Activated CD4-positive, CD25-positive, alpha-beta regulatory T cell (primary cell): ENCODE measurements around the gene COL15A1.

Experiments used
- DNase-seq, 4 experiments: peaks; one replicate each; lab custom pipeline; 2025; lab: John Stamatoyannopoulos, UW

The COL15A1 gene

GRCh38 chr9:99056886-99057664 is 113.4 kb downstream of the COL15A1 start:
- no peak for DNase-seq

- peak; percentile 11 to 49 (median 38) for DNase-seq
Observed at GRCh38 chr9:99057665-99058625, 114.2 kb downstream of the COL15A1 start.

GRCh38 chr9:99058964-99059921 is 115.5 kb downstream of the COL15A1 start:
- no peak for DNase-seq

GRCh38 chr9:99060621-99061020 is 116.9 kb downstream of the COL15A1 start:
- DNase-seq, result no peak

- DNase-seq, result no peak
Observed at GRCh38 chr9:99062549-99062948, 118.8 kb downstream of the COL15A1 start.

- no peak for DNase-seq
Observed at GRCh38 chr9:99063522-99063921, 119.8 kb downstream of the COL15A1 start.

GRCh38 chr9:99066571-99066970 is 122.9 kb downstream of the COL15A1 start:
- no peak for DNase-seq

GRCh38 chr9:99069075-99069474 is 125.4 kb downstream of the COL15A1 start:
- DNase-seq, result no peak

- no peak for DNase-seq
Observed at GRCh38 chr9:99069546-99069945, 125.8 kb downstream of the COL15A1 start.

- DNase-seq, result no peak
Observed at GRCh38 chr9:99070681-99071080, 127.0 kb downstream of the COL15A1 start.

- DNase-seq, result no peak
Observed at GRCh38 chr9:99071313-99072039, 127.8 kb downstream of the COL15A1 start.

GRCh38 chr9:99072040-99072394 is 128.3 kb downstream of the COL15A1 start:
- DNase-seq, result no peak

GRCh38 chr9:99073347-99073746 is 129.6 kb downstream of the COL15A1 start:
- no peak for DNase-seq

GRCh38 chr9:99073985-99074901 is 130.5 kb downstream of the COL15A1 start:
- DNase-seq, result no peak

- no peak for DNase-seq
Observed at GRCh38 chr9:99074902-99075245, 131.2 kb downstream of the COL15A1 start.

- no peak for DNase-seq
Observed at GRCh38 chr9:99075246-99075912, 131.7 kb downstream of the COL15A1 start.

GRCh38 chr9:99076030-99076429 is 132.3 kb downstream of the COL15A1 start:
- DNase-seq, result no peak

- DNase-seq, result peak in 1 of 4 experiments; percentile 15
Observed at GRCh38 chr9:99076483-99077171, 132.9 kb downstream of the COL15A1 start.

- DNase-seq, result no peak
Observed at GRCh38 chr9:99078717-99079116, 135.0 kb downstream of the COL15A1 start.
